Activated CD4-positive, CD25-positive, alpha-beta regulatory T cell (primary cell): ENCODE results near the gene PROSER3.
"Not testable (repeated sequence)": the region's sequence is repeated elsewhere in the genome, so short reads cannot be mapped to it uniquely, and the experiment has no call there.

Experiments
- DNase-seq, 4 experiments: peaks; one replicate each; lab custom pipeline; 2025; lab: John Stamatoyannopoulos, UW

Gene PROSER3

DNA sequence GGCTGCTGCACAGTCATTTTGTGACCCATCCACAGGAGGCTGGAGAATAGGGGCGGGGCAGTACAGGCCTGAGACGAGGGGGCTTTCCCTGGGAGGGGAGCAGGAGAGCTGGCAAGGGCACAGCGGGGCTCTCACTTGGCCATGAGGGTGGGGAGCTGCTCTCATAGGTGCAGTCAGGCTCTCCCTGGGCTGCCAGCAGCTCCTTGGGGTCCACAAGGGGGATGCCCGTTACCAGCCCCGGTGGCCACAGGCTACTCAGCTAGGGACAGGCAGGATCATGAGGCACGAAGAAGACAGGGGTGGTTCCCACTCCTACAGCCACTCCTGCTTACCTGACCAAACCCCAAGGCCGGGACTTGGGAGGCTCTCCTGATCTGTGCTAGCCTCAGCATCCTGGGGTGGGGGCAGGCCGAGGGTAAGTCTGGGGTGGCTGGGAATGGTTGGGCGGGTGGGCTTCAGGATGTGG lies 33.9 kb downstream of the PROSER3 start:
- DNase-seq, result no peak

DNA sequence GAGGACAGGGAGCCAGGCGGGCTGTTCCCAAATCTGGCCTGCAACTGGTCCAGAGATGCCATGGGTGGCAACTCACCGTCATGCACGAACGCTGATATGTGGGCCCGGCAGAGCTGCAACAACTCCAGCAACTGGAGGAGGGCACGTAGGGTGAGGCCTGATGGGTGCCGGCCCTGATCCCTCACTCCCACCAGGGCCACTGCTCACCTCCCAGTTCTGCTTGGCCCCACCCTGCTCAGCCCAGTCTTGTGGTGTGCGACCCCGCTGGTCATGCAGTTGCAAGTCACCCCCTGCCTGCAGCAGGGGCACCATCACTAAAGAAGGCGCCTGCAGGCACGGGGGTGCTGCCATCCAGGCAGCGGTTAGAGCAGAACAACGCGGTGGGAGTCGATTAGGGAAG lies 34.3 kb downstream of the PROSER3 start:
- no peak for DNase-seq

- DNase-seq, result no peak
These were observed 34.9 kb downstream of the PROSER3 start for GRCh38 chr19:35792888-35793287.

DNA sequence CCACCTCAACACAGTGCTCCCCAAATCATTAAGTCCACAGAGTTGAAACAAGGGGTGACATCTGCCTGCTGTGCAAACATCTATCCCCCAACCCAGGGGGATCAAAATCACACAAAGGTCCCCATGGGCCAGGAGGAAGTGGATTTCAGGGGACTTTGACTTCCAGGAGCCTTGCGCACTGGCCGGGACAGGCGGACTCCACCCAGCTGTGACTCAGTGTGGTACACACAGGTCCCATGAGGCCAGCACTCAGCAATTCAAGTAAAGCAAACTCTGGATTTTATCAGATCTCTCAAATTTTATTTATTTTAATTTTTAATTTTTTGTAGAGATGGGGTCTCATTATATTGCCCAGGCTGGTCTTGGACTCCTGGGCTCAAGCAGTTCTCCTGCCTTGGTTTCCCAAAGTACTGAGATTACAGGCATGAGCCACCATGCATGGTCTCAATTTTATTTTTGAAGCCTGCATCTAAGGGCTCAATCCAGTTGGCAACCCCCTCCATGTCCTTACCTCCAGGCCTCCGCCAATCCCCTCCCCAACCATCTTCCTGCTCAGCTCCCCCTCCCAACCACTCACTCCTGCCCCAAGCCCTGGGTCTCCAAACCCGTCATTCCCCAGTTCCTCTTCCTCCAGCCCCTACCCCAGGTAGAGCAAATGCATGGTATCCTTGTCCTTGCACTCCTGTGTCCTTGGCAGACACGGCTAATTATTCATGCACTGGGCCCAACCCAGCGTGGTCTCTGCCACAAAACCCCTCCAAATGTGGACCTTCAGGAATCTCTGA lies 35.6 kb downstream of the PROSER3 start:
- no peak for DNase-seq

DNA sequence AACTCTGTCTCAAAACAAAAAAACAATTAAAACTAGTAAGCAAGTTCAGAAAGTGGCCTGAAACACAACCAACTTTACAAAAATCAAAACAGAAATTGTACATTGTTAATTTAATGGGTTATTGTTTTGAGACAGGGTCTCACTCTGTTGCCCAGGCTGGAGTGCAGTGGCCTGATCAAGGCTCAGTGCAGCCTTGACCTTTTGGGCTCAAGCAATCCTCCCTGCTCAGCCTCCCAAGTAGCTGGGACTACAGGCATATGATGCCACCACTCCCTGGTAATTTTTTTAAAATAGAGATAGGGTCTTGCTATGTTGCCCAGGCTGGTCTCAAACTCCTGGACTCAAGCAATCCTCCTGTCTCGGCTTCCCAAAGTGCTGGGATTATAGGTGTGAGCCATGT lies 37.6 kb downstream of the PROSER3 start:
- DNase-seq, result not testable (repeated sequence)

GRCh38 chr19:35796645-35797542 lies 38.9 kb downstream of the PROSER3 start:
- DNase-seq, result no peak

DNA sequence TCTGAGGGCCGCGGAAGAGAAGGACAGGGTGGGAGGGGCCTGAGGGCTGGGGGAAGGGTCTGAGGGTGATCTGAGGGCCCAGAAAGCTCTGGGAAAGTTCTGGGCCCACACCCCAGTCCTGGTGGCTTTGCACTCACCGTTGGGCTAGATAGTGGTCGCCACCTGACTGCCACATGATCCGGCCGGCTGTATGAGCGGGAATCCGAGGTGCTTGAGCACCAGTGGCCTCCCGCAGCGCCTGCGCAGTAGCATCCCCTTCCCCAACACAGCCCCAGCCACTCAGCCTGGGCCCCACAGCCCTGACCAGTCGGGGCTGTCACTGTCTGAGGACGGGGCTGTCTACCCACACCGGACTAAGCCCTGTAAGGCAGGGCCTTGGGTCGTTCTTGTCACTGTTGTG lies 39.7 kb downstream of the PROSER3 start:
- no peak for DNase-seq

DNA sequence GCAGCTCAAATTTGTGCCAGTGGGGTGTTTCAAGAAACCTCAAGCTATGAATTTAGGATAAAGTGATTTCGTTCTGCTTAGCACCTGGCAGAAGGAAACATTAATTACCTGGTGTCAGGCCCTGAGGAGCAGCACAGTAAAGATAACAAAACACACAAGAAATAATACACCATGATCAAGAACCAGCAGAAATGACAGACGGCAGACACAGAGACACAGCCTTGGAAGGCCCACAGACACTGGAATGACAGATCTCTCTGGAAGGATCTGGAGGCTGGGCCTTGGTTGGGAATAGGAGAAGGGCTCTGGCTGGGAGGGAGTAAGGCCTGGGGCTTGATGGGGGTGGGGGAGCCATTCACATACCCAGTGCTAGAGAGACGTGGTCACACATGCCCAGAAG lies 43.9 kb downstream of the PROSER3 start:
- DNase-seq, result no peak

DNA sequence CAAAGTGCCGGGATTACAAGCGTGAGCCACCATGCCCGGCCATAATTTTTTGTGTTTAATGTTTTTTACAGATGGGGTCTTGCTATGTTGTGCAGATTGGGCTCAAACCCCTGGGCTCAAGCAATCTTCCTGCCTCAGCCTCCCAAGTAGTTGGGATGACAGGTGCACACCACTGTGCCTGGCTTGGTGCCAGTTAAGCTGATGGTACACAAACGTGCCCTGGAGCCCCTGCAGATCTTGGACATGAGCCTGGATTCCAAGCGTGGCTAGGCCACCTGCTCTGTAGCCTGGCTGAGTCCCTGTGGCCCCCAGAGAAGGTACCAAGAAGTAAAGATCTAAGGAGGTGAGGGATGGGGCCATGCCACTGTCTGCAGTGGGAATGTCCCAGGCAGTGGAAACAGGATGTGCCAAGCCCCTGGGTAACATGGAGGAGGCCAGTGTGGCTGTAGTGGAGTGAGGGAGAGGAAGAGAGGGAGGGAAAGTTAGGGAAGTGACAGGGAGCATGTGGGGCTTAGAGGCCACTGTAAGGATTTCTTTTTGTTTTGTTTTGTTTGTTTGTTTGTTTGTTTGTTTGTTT lies 47.6 kb downstream of the PROSER3 start:
- DNase-seq, result no peak

DNA sequence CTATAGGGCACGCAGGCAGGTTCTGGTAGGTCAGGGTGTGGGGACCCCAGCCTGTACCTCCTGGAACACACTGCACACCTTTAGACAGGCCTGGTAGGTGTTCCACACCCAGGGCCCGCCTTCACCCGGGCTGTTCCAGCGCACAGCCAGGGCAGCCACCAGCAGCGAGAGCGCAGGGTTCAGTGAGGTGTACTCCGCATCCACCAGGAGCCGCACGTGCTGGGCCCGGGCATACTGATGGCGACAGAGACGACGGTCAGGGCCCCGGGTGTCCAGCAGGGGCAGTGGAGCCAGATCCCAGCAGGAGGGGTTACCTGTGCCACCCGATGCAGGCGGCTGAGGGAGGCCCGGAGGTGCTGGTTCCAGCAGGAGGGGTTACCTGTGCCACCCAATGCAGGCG lies 48.6 kb downstream of the PROSER3 start:
- DNase-seq, result no peak

DNA sequence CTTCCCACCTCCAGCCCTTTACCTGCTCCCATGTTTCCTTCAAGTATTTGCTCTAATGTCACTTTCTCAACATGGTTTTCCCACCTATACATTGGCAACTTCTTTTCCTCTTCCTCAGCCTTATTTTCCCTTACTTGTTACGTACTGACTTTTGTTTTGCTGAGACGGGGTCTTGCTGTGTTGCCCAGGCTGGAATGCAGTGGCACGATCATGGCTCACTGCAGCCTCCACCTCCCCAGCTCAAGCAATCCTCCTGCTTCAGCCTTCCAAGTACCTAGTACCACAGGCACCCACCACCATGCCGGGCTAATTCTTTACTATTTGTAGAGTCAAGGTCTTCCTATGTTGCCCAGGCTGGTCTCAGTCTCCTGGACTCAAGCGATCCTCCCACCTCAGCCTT lies 49.7 kb downstream of the PROSER3 start:
- no peak for DNase-seq

DNA sequence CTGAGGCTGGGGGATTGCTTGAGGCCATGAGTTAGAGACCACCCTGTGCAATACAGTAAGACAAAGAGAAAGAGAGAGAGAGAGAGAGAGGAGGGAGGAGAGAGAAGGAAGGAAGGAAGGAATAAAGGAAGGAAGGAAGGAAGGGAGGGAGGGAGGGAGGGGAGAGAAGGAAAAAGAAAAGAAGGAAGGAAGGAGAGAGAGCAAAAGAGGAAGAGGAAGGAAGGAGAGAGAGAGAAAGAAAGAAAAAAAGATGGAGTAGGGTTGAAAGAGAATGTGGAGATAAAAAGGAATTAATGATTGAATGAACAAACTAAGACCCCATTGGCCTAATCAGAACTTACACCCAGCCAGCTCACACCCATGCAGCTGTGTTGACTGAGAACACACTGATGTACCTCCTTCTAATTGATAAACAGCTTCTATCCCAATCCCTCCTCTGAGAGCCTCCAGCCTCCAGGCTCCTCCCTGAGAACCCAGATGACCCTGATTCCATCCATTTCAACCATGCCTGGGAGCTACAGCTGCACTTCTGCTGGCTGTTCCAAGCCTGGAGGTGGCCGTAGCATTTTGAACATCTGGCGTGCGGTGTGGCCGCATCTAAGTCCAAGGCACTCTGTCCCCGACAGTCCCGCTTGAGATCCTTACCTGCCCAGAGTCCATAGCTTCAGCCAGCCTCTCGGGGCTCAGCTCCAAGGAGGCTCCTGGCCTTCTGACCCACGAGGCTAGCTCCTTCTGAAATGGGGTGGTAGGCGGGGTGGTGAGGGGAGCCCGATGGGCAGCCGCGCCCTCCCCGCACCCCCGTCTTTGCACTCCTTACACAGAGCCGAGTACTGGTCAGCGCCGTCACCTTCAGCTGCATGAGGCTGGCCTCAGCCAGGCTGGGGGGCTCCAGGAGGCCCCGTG lies 53.6 kb downstream of the PROSER3 start:
- no peak for DNase-seq

DNA sequence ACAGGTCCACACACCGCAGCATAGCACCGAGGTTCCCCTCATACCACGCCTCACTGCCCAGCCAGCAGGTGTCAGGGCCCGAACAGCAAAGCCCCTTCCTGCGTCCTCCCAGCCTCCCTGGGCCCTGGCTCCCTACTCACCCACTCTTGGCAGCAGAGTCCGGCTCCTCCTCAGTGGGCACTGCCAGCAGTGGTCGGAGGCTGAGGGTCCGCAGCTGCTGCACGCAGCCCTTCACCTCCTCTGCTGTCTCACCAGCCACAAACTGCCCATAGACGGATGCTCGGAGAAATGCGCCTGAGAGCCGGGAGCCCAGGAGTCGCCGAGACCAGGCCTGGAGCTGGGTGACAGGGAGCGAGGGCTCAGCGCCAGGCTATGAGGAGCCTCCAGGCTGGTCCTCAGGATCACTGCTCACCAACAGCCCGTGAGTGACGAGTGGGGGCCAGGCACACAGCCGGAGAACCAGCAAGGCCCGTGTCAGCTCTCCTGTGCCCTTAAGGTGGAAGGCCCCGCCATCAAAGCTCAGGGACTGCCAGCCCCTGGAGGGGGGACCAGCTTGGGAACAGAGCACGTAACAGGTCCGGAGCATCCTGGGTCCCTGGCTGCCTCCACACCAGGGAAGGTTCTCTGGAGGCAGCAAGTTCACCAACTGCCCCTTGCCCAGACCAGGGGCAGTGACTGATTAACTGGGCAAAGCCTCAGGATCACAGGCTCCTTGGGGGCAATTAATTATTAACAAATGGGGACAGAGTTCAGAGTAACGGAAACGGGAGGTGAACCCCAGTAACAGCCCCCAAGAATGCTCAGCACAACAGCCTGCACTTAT lies 54.5 kb downstream of the PROSER3 start, which contains the start of gene PRODH2:
PRODH2 (minus strand) TSS at position 626 of the 823 bp plus-strand sequence; CDS start at position 586, 40 bp downstream.
- no peak for DNase-seq

DNA sequence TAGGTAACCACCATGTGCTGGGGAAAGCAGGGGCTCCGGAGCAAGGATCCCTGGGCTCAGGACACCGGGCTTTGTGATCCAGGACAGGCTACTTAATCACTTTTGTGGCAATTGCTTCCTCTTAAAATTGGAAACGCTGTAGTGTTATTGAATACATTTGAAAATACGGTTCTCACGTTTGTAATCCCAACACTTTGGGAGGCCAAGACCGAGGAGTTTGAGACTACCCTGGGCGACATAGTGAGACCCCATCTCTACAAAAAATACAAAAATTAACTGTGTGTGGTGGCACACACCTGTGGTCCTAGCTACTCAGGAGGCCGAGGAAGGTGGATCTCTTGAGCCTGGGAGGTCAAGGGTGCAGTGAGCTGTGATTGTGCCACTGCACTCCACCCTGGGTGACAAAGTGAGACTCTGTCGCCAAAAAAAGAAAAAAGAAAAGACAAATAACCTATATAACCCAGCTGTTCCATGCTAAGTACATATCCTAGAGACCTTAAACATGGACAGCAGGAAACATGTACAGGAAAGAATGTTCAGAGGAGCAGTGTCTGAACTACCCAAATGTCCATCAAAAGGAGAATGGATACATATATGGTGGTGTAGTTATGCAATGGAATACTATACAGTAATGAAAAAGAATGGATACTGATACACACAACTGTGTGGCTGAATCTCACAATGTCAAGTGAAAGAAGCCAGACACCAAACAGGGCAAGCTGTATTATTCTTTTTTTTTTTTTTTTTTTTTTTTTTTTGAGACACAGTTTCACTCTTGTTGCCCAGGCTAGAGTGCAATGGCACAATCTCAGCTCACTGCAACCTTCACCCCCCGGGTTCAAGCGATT lies 55.3 kb downstream of the PROSER3 start:
- no peak for DNase-seq

- no peak for DNase-seq
These were observed 58.3 kb downstream of the PROSER3 start for GRCh38 chr19:35816262-35816661.

DNA sequence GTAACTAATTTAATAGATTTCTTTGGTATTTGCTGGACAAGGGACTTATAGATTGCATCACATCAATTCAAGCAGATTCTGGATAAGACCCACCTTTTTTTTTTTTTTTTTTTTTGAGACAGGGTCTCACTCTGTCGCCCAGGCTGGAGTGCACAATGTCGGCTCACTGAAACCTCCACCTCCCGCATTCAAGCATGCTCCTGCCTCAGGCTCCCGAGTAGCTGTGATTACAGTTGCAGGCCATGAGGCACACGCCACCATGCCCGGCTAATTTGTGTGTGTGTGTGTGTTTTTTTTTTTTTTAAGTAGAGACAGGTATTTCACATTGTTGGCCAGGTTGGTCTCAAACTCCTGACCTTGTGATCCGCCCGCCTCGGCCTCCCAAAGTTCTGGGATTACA lies 58.9 kb downstream of the PROSER3 start:
- DNase-seq, result no peak

DNA sequence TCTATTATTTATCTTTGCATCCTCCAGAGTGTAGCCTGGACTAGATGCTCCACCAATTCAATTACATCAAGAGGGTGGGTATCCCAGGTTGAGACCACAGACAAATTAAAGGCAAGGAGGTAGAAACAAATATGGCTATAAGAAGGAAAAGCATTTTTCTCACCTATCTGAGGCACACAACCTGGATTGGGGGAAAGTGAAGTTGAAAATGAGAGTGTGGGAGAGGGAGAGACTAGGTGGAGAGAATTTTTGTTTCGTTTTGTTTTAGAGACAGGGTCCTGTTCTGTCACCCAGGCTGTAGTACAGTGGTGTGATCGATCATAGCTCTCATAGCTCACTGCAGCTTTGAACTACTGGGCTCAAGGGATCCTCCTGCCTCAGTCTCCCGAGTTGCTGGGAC lies 60.5 kb downstream of the PROSER3 start:
- DNase-seq, result no peak
